Ramos (cell line): ENCODE data around the gene RAB8A.

ENCODE experiments used
- in situ Hi-C: fragments of 300-500 bp; cut with MboI; formaldehyde crosslinking; loops from one replicate; pipeline ENCODE4 v1.14.3; 2022; ENCODE audit warnings: low sequenced_read_pairs; ENCODE audit not compliant: unreplicated experiment

Gene RAB8A

GRCh38 chr19:16111160-16111908 is at the start of gene RAB8A:
RAB8A (plus strand) TSS chr19:16111889; CDS start chr19:16111902, 13 bp downstream.
- in situ Hi-C loops = no loop called here

GRCh38 chr19:16061943-16062342 is 49.7 kb upstream of the RAB8A start:
- in situ Hi-C loops = no loop called here

- in situ Hi-C loops = no loop called here
Measured at GRCh38 chr19:16062789-16063188, 48.9 kb upstream of the RAB8A start.

- in situ Hi-C loops = no loop called here
Measured at GRCh38 chr19:16064209-16064889, 47.3 kb upstream of the RAB8A start.

- in situ Hi-C loops = no loop called here
Measured at GRCh38 chr19:16066611-16067104, 45.0 kb upstream of the RAB8A start.

GRCh38 chr19:16067205-16067938 is 44.3 kb upstream of the RAB8A start:
- in situ Hi-C loops = no loop called here

GRCh38 chr19:16068696-16069259 is 42.9 kb upstream of the RAB8A start:
- in situ Hi-C loops = no loop called here

- in situ Hi-C loops = no loop called here
Measured at GRCh38 chr19:16069813-16070365, 41.8 kb upstream of the RAB8A start.

GRCh38 chr19:16070366-16070990 is 41.2 kb upstream of the RAB8A start:
- in situ Hi-C loops = no loop called here

- in situ Hi-C loops = no loop called here
Measured at GRCh38 chr19:16071072-16071691, 40.5 kb upstream of the RAB8A start.

- in situ Hi-C loops = no loop called here
Measured at GRCh38 chr19:16073481-16073880, 38.2 kb upstream of the RAB8A start.

- in situ Hi-C loops = no loop called here
Measured at GRCh38 chr19:16073988-16074387, 37.7 kb upstream of the RAB8A start.

GRCh38 chr19:16074488-16075365 is 37.0 kb upstream of the RAB8A start:
- in situ Hi-C loops = no loop called here

- in situ Hi-C loops = no loop called here
Measured at GRCh38 chr19:16075430-16076153, 36.1 kb upstream of the RAB8A start.

GRCh38 chr19:16076154-16076957 is 35.3 kb upstream of the RAB8A start, which contains the start of gene TPM4:
TPM4 (plus strand) TSS chr19:16076495; CDS start chr19:16076566, 71 bp downstream.
- in situ Hi-C loops = no loop called here

GRCh38 chr19:16076958-16077611 is 34.6 kb upstream of the RAB8A start:
- in situ Hi-C loops = no loop called here
